Adrenal gland (tissue), 5 donors: ENCODE measurements around the gene SCGB1A1.

Source experiments
- POLR2A ChIP-seq, 2 donors: fragments of 450-650 bp; IDR thresholded peaks; one replicate each; pipeline ENCODE4 v1.6.1; 2017; ENCODE audit warnings: antibody characterized with exemption in 2 of 2, mild to moderate bottlenecking in 2 of 2, moderate library complexity in 1 of 2
- TF ChIP-seq, protein P1 (sequence below), 6 experiments: fragments of 450-650 bp in 4 of 6; fragments of 200-600 bp in 2 of 6; sonication (generic) in 1 of 6; IDR thresholded peaks; 1 replicate in 5 of 6; 2 replicates in 1 of 6; pipeline versions ENCODE4 v1.5.1 to v1.8.0; 2016 to 2021; ENCODE audit warnings: antibody characterized with exemption in 6 of 6, mild to moderate bottlenecking in 2 of 6, moderate library complexity in 1 of 6
- donor health status: DM: no; HTN: no; CAD: no.

GRCh38 chr11:62391642-62392425, 27.0 kb upstream of the SCGB1A1 start:
- TF ChIP-seq POLR2A (IDR thresholded peaks at IDR 0.05), result no peak
- TF ChIP-seq, protein P1, sequence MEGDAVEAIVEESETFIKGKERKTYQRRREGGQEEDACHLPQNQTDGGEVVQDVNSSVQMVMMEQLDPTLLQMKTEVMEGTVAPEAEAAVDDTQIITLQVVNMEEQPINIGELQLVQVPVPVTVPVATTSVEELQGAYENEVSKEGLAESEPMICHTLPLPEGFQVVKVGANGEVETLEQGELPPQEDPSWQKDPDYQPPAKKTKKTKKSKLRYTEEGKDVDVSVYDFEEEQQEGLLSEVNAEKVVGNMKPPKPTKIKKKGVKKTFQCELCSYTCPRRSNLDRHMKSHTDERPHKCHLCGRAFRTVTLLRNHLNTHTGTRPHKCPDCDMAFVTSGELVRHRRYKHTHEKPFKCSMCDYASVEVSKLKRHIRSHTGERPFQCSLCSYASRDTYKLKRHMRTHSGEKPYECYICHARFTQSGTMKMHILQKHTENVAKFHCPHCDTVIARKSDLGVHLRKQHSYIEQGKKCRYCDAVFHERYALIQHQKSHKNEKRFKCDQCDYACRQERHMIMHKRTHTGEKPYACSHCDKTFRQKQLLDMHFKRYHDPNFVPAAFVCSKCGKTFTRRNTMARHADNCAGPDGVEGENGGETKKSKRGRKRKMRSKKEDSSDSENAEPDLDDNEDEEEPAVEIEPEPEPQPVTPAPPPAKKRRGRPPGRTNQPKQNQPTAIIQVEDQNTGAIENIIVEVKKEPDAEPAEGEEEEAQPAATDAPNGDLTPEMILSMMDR (IDR thresholded peaks at IDR 0.05), result no peak
